Stimulated activated naive CD8-positive, alpha-beta T cell treated with anti-CD3 and anti-CD28 coated beads, Interleukin-15, amount 100 ng/mL, for 72 hours (primary cell): ENCODE data around the gene SLC16A9.
A peak's percentile ranks its signal among the peaks of the same experiment; 100 is the strongest.
"Not testable (repeated sequence)": the region's sequence is repeated elsewhere in the genome, so short reads cannot be mapped to it uniquely, and the experiment has no call there.

Experiments used
- ATAC-seq: fragments of 150-1000 bp; cut with Tn5 transposase; 2 replicates; pipeline ENCODE4 v1.10.0; 2021; ENCODE audit warnings: mild to moderate bottlenecking, moderate library complexity
- DNase-seq, 2 donors: peaks; one replicate each; pipeline ENCODE4 v3.0.0; 2021 to 2022
- H3K27ac Mint-ChIP-seq, 2 donors: one replicate each; pipeline ENCODE4 v1.8.0; 2022; ENCODE audit warnings: mild to moderate bottlenecking in 2 of 2, mixed read lengths in 2 of 2, moderate library complexity in 2 of 2
- H3K27me3 Mint-ChIP-seq: one replicate; pipeline ENCODE4 v1.8.0; 2022; ENCODE audit warnings: mixed read lengths
- H3K4me1 Mint-ChIP-seq: one replicate; pipeline ENCODE4 v1.8.0; 2022; ENCODE audit warnings: mild to moderate bottlenecking, mixed read lengths
- H3K4me3 Mint-ChIP-seq, 2 donors: one replicate each; pipeline ENCODE4 v1.8.0; 2022; ENCODE audit warnings: mild to moderate bottlenecking in 2 of 2, mixed read lengths in 2 of 2, moderate library complexity in 1 of 2
- H3K9me3 Mint-ChIP-seq, 2 donors: one replicate each; pipeline ENCODE4 v1.8.0; 2022; ENCODE audit warnings: mixed read lengths in 2 of 2

SLC16A9 gene

DNA sequence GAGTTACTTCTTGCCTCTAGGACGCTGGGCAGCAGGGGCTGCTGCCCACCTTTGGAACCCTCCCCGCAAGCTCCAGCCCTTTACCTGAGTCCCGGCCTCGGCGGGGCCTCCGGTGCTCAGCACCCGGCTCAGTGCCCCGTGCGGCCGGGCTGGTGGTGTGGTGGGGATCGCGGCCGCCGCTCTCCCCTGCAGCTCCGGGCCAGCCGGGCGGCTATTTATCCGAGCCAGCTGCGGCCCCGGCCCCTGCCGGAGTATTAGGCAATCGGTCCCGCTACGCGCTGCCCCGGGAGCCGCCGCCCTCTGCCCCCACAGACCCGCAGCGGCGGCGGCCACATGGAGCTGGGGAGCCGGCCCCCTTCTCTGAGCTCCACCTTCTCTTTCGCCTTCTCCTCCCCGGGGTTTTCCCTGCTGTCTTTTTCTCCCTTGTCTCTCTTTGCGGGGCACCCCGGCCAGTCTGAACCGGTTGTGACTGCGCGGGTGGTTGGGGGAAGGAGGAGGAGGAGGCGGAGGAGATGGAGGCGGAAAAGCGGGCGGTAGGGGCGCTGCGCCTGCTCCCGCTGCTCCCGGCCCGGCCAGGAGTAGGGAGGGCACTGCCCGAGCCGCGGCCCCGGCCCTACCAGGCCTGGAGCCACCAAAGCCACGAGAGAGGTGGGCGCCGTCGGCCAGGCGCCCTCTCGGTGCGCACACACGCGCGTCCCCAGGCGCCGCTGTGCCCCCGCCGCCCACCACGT is at the start of gene SLC16A9:
TSS of gene SLC16A9 (minus strand) at position 456 of the 731 bp plus-strand sequence. CDS start 25,559 bp downstream, outside the sequence.
- H3K27me3 Mint-ChIP-seq, result peaks cover 87% of the 10 kb centered on the region
- ATAC-seq (peak; percentile 92), DNase-seq (peak; percentile 48 to 76)
- H3K4me3 Mint-ChIP-seq, result peak within 1 kb of the TSS; percentile 83 to 86
- H3K27ac Mint-ChIP-seq, result peak within 1 kb of the TSS in 1 of 2 donors; percentile 76
- H3K4me1 Mint-ChIP-seq, result peaks cover 6% of the 10 kb centered on the region
- no peaks in the 10 kb centered on the region for H3K9me3 Mint-ChIP-seq

DNA sequence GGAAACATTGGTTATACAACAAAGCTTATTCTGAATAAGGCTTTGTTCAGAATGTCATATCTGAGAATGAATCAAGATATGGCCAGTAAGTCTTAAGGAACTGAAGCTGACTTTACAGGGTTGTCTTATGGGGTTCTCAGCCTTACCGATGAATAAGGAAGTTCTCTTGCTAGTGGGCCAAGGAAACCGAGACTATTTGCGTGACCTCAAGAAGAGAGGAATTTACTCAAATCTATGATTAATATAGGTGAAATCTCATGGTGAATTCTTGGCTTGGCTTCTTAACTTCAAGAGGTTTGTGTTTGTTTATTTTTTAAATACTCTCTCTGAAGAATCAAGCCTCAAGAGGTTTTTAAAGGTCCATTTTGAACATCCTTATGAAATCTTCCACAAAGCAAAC is 48.3 kb upstream of the SLC16A9 start:
- peaks cover under 1% of the 10 kb centered on the region for H3K27me3 Mint-ChIP-seq
- no peaks in the 10 kb centered on the region for H3K4me1 Mint-ChIP-seq
- no peak overlapping the region for H3K27ac Mint-ChIP-seq
- DNase-seq (no peak), ATAC-seq (no peak)
- H3K9me3 Mint-ChIP-seq, result peaks cover 0 to 4% of the 10 kb centered on the region in 2 donors
- H3K4me3 Mint-ChIP-seq, result no peak overlapping the region

DNA sequence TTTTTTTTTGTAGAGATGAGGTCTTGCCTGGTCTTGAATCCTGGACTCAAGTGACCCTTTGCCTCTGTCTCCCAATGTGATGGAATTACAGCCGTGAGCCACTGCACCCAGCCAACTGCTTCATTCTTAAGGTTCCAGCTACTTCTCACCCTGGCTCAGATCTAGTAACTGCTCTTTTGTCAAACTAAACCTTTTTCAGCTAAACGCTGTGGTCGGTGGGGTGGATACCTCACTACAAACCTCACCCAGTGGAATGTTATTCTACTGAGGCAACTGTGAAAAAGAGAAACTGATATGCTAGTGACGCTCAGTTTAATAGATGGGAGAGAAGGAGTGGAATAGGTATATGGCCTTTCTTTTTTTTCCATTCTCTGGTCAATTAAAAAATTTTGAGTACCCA is 45.3 kb upstream of the SLC16A9 start:
- Mint-ChIP-seq H3K4me1 (no peaks in the 10 kb centered on the region), H3K27ac (no peak overlapping the region), H3K27me3 (peaks cover 9% of the 10 kb centered on the region), H3K4me3 (no peak overlapping the region), H3K9me3 (no peaks in the 10 kb centered on the region)
- ATAC-seq (no peak), DNase-seq (no peak)

DNA sequence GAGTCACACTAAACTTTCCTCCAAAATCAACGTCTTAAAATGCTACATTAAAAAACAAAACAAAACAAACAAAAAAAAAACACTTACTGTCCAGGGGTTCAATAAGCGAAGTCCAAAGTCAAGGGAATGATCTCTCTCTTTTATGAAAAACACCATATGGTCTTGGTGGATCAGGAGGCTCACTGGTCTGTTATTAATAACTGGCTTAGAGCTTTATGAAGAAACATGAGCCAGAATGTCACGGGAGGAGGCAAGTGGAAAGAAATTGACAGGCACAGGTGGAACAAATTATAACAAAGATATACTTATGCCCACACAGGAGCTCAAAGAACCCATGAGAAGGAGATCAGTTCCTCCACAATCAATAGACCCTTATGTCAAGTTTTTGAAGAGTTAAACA is 43.6 kb upstream of the SLC16A9 start, which contains the start of gene MRLN:
TSS of gene MRLN (minus strand) at position 189 of the 400 bp plus-strand sequence.
- Mint-ChIP-seq H3K9me3 (no peaks in the 10 kb centered on the region), H3K4me3 (no peak within 1 kb of the TSS), H3K27me3 (peaks cover 14% of the 10 kb centered on the region), H3K27ac (peak within 1 kb of the TSS in 1 of 2 donors; percentile 19), H3K4me1 (no peaks in the 10 kb centered on the region)
- ATAC-seq (no peak), DNase-seq (no peak)

DNA sequence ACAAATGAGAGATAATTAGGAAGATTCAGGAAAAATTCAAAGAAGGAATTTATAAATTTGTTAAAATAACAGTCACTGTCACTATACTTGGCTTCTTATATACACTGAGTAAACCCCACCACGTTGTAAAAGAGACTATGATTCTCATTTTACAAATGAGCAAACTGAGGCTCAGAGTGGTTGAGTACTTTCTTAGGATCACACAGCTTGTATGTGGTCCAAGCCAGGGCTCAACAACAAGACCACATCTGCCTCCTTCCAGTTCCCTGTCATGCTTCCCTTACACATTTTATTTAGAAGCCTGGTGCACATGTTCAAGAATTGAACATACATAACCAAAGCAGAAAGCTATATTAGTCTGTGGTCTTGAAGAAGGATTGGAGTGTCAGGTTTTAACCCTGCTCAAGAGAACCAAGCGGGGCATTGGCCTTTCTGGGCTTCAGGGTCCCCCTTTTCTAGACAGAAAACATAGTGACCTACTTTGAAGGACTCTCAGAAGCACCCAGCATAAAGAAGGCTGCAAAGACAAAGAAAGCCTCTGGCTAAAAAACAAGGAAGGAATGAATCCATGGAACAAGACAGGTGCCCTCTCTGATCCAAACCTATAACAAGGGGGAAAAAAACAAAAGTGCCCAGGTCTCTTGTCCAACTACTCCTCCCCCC is 42.8 kb upstream of the SLC16A9 start:
- Mint-ChIP-seq H3K4me3 (no peak overlapping the region), H3K9me3 (no peaks in the 10 kb centered on the region), H3K27me3 (peaks cover 19% of the 10 kb centered on the region), H3K27ac (no peak overlapping the region), H3K4me1 (no peaks in the 10 kb centered on the region)
- DNase-seq (no peak), ATAC-seq (no peak)

DNA sequence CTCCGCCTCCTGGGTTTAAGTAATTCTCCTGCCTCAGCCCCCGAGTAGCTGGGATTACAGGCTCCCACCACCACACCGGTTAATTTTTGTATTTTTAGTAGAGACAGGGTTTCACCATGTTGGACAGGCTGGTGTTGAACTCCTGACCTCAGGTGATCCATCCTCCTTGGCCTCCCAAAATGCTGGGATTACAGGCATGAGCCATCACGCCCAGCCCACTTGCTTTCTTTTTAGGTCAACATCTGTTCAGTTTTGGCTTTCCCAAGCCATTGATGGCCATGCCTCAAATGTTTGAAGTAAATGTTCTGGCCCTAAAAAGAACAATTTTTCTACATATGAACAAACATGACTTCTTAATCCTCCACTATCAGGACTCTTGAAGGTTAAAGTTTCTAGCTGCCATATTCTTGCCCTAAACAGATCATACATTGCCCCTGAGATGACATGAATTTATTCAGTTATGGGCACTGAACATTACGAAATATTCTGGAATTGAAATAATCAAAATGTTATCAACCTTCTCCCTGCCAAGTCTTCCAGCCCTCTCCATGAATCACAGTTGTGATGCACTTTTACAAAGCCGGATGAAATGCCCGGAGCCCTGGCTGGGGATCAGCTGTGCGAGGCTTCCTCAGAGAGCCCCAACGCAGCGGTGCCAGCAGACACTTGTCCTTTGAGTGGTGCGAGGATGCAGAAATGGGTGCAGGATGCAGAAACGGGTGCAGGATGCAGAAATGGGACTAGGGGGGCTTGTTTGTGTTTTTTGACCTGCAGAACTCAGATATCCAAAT is 40.7 kb upstream of the SLC16A9 start:
- ATAC-seq, result no peak
- peaks cover 19% of the 10 kb centered on the region for H3K27me3 Mint-ChIP-seq
- no peaks in the 10 kb centered on the region for H3K4me1 Mint-ChIP-seq
- no peak for DNase-seq
- no peaks in the 10 kb centered on the region for H3K9me3 Mint-ChIP-seq
- H3K27ac Mint-ChIP-seq, result no peak overlapping the region
- H3K4me3 Mint-ChIP-seq, result no peak overlapping the region

- H3K4me1 Mint-ChIP-seq, result no peaks in the 10 kb centered on the region
- H3K9me3 Mint-ChIP-seq, result no peaks in the 10 kb centered on the region
- no peak overlapping the region for H3K4me3 Mint-ChIP-seq
- ATAC-seq (no peak), DNase-seq (no peak)
- H3K27ac Mint-ChIP-seq, result no peak overlapping the region
- peaks cover 19% of the 10 kb centered on the region for H3K27me3 Mint-ChIP-seq
Observed at GRCh38 chr10:59748834-59749233, 39.2 kb upstream of the SLC16A9 start.

DNA sequence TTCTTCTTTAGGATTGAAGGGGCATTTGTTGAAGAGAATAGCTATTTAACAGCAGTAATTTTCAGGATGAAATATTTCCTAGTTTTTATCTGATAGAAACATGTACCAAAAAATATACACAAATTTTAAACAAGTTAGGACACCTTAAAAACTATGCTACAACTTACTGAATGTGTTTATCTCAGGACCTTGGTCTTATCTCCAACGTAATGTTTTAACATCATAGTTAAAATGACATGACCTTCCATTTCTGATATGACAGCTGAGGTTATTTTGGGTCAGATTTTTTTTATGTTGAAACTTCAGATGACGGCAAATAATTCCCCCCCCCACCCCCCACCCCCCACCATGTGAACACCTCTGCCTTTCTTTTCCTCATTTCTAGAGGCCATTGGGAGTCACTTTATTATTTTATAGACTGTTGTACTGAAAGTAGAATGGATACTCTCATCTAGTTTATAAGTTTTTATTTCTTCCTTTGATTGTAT is 35.6 kb upstream of the SLC16A9 start:
- Mint-ChIP-seq H3K27ac (no peak overlapping the region), H3K4me1 (no peaks in the 10 kb centered on the region), H3K4me3 (no peak overlapping the region), H3K27me3 (peaks cover 10% of the 10 kb centered on the region), H3K9me3 (no peaks in the 10 kb centered on the region)
- DNase-seq, result no peak
- no peak for ATAC-seq

DNA sequence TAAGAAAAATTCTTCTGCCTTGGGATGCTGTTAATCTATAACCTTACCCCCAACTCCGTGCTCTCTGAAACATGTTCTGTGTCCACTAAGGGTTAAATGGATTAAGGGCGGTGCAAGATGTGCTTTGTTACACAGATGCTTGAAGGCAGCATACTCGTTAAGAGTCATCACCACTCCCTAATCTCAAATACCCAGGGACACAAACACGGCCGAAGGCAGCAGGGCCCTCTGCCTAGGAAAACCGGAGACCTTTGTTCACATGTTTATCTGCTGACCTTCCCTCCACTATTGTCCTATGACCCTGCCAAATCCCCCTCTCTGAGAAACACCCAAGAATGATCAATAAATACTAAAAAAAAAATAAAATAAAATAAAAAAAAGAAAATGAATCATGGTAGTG is 35.1 kb upstream of the SLC16A9 start:
- not testable (repeated sequence) for H3K4me3 Mint-ChIP-seq

GRCh38 chr10:59744156-59744555 is 34.5 kb upstream of the SLC16A9 start:
- not testable (repeated sequence) for H3K27me3 Mint-ChIP-seq, H3K4me1 Mint-ChIP-seq, H3K27ac Mint-ChIP-seq, DNase-seq, H3K4me3 Mint-ChIP-seq, ATAC-seq, H3K9me3 Mint-ChIP-seq

More for the DNA sequence above, 35.1 kb upstream of the SLC16A9 start:
- not testable (repeated sequence) for DNase-seq, ATAC-seq, H3K27me3 Mint-ChIP-seq, H3K27ac Mint-ChIP-seq, H3K9me3 Mint-ChIP-seq, H3K4me1 Mint-ChIP-seq

DNA sequence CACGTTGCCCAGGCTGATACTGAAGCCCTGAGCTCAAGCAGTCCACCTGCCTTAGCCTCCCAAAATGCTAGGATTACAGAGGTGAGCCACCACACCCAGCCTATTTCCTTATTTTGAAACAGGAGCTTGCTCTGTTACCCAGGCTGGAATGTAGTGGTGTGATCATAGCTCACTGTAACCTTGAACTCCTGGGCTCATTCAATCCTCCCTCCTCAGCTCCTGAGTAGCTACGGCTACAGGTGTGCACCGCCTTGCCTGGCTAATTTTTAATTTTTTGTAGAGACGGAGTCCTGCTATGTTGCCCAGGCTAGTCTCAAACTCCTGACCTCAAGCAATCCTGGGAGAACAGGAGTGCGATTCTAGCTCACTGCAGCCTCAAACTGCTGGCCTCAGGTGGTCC is 31.9 kb upstream of the SLC16A9 start:
- ATAC-seq, result no peak
- no peak for DNase-seq
- H3K4me3 Mint-ChIP-seq, result no peak overlapping the region
- no peak overlapping the region for H3K27ac Mint-ChIP-seq
- H3K4me1 Mint-ChIP-seq, result no peaks in the 10 kb centered on the region
- peaks cover 13% of the 10 kb centered on the region for H3K27me3 Mint-ChIP-seq
- H3K9me3 Mint-ChIP-seq, result no peaks in the 10 kb centered on the region

GRCh38 chr10:59741048-59741447 is 31.4 kb upstream of the SLC16A9 start:
- ATAC-seq (no peak), DNase-seq (no peak)
- no peak overlapping the region for H3K4me3 Mint-ChIP-seq
- H3K4me1 Mint-ChIP-seq, result no peaks in the 10 kb centered on the region
- H3K27me3 Mint-ChIP-seq, result peaks cover 13% of the 10 kb centered on the region
- H3K9me3 Mint-ChIP-seq, result no peaks in the 10 kb centered on the region
- no peak overlapping the region for H3K27ac Mint-ChIP-seq

GRCh38 chr10:59736749-59737148 is 27.1 kb upstream of the SLC16A9 start:
- DNase-seq (no peak), ATAC-seq (no peak)
- Mint-ChIP-seq H3K4me3 (no peak overlapping the region), H3K27ac (no peak overlapping the region), H3K4me1 (peaks cover 6% of the 10 kb centered on the region), H3K27me3 (peaks cover 13% of the 10 kb centered on the region), H3K9me3 (no peaks in the 10 kb centered on the region)

DNA sequence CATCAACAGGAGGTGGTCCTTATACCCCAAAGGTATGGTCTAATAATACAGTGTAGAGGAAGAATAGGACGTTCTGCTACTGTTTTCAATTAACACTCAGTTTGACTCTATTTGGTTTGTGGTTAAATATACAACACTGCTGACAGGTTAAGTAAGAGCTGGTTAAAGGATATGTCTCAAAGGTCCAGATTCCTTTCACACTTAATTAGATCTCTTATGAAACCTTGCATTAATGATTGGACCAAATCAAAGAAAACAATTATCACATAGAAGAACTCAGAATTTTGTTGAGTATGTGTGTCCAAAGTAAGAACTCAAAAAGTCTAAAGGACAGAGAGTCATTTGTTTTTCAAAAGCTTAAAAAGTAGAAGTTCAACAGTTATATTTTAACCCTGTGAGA is 25.6 kb upstream of the SLC16A9 start:
- H3K9me3 Mint-ChIP-seq, result no peaks in the 10 kb centered on the region
- H3K27me3 Mint-ChIP-seq, result peaks cover 13% of the 10 kb centered on the region
- ATAC-seq, result no peak
- DNase-seq, result no peak
- peak overlapping the region in 1 of 2 donors; percentile 73 for H3K27ac Mint-ChIP-seq
- H3K4me1 Mint-ChIP-seq, result peaks cover 6% of the 10 kb centered on the region
- no peak overlapping the region for H3K4me3 Mint-ChIP-seq

DNA sequence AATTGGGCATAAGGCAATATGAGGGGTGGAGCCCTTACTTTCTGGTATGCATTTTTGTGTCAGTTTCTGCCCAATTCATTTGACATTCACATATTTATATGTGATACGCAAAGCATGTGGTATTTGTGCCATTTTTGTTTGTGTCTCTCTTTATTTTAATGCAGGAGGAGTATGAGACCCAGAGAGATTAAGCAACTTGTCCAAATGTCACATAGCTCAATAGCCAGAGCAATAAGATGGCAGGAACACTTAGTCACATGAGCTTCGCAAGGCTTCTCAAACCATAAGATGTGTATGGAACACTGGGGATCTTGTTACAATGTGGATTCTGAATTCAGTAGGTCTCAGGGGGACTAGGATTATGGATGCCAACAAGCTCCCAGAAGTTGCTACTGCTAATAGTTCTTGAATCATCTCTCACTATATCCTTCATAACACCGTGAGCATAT is 24.4 kb upstream of the SLC16A9 start:
- DNase-seq (no peak), ATAC-seq (no peak)
- Mint-ChIP-seq H3K27ac (no peak overlapping the region), H3K4me3 (no peak overlapping the region), H3K27me3 (peaks cover 13% of the 10 kb centered on the region), H3K4me1 (peaks cover 6% of the 10 kb centered on the region), H3K9me3 (no peaks in the 10 kb centered on the region)
